HG02610 (cell line): ENCODE results near the gene NPAT.

Source experiments
- ATAC-seq: cut with Tn5 transposase; IDR thresholded peaks from one replicate; pipeline ENCODE4 v1.9.1; 2021; ENCODE audit warnings: mild to moderate bottlenecking, moderate library complexity; ENCODE audit not compliant: unreplicated experiment

Gene NPAT

GRCh38 chr11:108220721-108221336, 1.6 kb downstream of the NPAT start:
- no peak for ATAC-seq

GRCh38 chr11:108218912-108219783, 3.3 kb downstream of the NPAT start:
- ATAC-seq = no peak

- no peak for ATAC-seq
These were observed 4.0 kb downstream of the NPAT start for GRCh38 chr11:108218455-108218854.

GRCh38 chr11:108216988-108217387, 5.5 kb downstream of the NPAT start:
- no peak for ATAC-seq

- no peak for ATAC-seq
These were observed 8.7 kb downstream of the NPAT start for GRCh38 chr11:108213784-108214183.

GRCh38 chr11:108210441-108210840, 12.0 kb downstream of the NPAT start:
- ATAC-seq = no peak

GRCh38 chr11:108207683-108208060, 14.8 kb downstream of the NPAT start:
- ATAC-seq = no peak

GRCh38 chr11:108206969-108207682, 15.3 kb downstream of the NPAT start:
- no peak for ATAC-seq

- ATAC-seq = no peak
These were observed 16.3 kb downstream of the NPAT start for GRCh38 chr11:108206171-108206570.

GRCh38 chr11:108204929-108205499, 17.4 kb downstream of the NPAT start:
- no peak for ATAC-seq

- no peak for ATAC-seq
These were observed 18.1 kb downstream of the NPAT start for GRCh38 chr11:108204376-108204775.

- no peak for ATAC-seq
These were observed 19.4 kb downstream of the NPAT start for GRCh38 chr11:108203075-108203474.

GRCh38 chr11:108199446-108200321, 22.8 kb downstream of the NPAT start:
- peak; percentile 91 for ATAC-seq

- ATAC-seq = no peak
These were observed 23.6 kb downstream of the NPAT start for GRCh38 chr11:108198833-108199232.

- ATAC-seq = no peak
These were observed 25.1 kb downstream of the NPAT start for GRCh38 chr11:108197351-108197750.

GRCh38 chr11:108196901-108197300, 25.5 kb downstream of the NPAT start:
- no peak for ATAC-seq

- ATAC-seq = no peak
These were observed 28.7 kb downstream of the NPAT start for GRCh38 chr11:108193725-108194124.

GRCh38 chr11:108177570-108177969, 44.9 kb downstream of the NPAT start:
- ATAC-seq = no peak

GRCh38 chr11:108170184-108170583, 52.3 kb downstream of the NPAT start:
- peak; percentile 65 for ATAC-seq

GRCh38 chr11:108167624-108168023, 54.8 kb downstream of the NPAT start:
- ATAC-seq = no peak
